Measurements from ENCODE around the gene LARGE1.

LARGE1 gene

DNA sequence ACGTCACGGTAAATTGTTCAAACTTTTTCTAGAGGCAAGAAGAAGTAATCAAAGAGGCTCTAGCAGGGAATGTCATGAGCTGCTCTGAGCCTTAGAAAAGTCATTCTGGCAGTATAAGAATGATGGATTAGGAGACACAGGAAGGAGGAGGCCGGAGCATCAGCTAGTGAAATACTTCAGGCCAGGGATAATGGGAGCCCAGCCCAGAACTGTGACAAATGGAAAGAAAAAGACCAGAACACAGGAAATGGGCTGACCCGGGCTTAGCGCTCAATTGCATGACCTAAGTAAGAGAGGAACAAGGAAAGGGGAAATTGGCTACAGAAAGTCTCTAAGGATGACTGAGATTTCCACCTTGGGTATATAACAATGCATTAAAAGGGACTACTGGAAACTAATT, 108.6 kb downstream of the LARGE1 start:
- DNase-seq = no peak

DNA sequence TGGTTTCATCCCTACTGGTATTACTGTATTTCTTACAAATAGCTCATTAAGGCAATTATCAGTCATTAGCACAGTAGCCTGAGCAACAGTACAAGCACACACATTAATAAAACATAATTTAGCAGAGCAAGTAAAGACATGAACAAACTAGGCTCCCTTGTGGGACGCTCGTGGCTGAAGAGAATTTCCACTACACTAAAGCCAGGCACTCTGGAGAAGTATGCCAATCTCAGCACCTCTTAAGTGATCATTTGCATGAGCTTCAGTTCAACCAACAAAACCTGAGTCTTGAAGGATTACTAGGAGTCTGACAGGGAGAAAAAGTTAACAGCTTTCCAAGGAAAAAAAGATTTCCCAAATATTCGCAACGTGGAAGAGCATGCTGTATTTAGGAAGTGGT, 109.1 kb downstream of the LARGE1 start:
- DNase-seq = no peak

DNA sequence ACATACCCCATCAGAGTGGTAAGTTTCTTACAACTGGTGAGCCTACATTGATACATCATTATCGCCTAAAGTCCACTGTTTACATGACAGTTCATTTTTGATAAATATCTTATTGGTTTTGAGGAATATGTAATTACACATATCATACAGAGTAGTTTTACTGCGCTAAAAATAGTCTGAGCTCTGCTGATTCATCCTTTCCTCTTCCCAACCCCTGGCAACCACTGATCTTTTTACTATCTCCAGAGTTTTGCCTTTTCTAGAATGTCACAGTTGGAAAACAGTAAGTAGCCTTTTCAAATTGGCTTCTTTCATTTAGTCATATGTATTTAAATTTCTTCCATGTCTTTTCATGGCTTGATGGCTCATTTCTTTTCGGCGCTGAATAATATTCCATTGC, 112.8 kb downstream of the LARGE1 start:
- no peak for DNase-seq

DNA sequence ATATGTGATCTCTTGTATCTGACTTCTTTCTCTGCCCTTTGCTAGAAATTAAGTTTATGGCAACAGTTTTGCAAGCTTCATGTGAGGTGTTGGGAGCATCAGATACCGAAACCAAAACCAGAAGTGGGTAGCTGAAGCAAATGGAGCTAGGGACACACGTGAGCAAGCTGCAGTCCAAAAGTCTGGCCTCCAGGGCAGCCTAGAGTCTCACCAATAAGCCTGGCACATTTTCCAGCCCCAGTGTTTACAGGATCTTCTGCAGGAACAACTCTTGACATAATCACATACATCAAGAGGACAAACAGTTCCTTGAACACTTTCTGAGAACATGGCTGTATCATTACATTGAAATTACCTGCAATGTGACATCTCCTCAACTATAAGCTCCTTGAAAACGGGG, 114.1 kb downstream of the LARGE1 start:
- no peak for DNase-seq

DNA sequence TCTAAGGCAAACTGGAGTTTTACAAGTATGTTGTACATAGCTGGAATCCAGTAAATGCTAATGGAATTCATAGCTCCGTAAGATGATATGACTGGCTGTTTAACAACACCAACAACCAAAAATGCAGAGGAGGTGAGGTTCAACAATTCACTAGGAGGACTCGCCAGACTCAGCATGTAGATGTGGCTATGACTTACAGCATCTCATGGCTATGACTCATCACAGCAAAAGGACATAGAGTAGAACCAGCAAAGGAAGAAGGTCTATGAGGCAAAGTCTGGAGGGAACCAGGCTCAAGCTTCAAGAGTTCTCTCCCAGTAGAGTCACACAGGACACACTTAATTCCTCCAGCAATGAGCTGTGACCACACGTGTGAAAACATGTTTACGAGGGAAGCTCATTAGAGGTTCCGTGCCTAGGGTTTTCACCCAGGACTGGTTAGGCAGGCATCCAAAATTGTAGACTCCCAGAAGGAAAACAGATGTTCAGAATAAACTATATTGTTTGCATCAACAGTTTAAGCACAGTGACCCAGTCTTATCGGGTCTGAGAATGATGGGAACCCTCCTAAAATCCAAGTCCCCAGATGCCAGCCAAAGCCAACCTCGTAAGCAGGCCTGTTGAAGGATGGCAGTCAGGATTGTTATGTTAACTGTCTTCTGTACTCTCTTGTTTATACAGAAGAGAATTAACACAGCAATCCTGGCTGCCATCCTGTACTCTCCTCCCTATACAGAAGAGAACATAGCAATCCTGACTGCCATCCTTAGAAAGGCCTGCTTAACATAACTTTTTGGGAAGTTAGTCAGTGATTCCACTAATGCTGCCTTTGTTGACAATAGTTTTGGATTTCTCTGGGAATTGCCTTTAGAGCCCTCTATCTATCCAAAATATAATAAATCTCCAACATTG, 116.6 kb downstream of the LARGE1 start:
- DNase-seq = no peak

DNA sequence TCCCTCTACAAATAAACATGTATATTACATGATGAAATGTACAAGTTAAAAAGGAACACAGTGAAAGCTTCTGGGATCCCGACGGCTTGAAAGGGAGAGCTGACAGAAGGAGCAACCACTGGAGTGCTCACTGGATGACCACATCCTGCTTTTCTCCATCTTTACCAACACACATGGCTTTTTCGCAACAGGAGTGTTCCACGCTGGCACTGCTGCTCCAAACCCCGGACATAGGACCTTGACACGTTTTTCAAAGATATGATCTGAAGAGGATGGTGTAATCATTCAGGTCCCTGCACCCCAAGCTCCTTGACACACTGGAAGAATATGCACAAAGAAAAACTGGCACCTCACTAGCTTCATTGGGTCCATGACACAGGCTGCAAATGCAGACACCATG, 121.9 kb downstream of the LARGE1 start:
- no peak for DNase-seq

DNA sequence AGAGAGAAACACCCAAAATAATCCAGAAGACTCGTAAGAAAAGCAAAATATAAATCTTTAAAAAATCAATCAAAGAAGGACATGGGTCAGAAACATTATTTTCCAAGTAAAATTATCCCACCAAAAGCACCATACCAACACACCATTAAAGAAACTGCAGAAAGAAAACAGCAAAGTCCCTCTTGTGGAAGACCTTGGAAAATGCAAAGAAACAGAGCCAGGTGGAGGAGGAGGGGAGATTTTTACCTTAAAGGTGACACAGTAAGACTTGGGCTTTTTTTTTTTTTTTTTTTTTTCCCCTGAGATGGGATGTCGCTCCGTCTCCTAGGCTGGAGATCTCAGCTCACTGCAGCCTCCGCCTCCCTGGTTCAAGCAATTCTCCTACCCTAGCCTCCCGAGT, 123.8 kb downstream of the LARGE1 start:
- DNase-seq = no peak

DNA sequence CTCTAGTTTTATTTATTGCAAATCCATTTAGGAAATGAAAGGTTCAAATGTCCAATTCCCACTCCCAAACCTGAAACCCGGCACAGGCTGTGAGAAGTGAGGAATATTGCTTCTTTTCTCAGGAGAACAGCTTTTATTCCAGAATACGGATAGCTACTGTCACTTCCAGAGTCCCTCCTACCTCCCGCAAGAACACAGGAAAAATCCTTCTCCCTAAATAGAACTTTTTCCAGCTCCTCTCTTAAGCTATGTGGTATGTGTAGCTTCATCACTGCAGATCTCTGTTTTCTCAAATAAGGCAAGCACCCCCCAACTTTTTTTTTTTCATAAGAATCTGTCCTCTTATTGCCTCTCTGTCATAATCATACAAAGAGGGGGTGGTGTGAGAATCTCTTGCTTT, 126.8 kb downstream of the LARGE1 start:
- no peak for DNase-seq

DNA sequence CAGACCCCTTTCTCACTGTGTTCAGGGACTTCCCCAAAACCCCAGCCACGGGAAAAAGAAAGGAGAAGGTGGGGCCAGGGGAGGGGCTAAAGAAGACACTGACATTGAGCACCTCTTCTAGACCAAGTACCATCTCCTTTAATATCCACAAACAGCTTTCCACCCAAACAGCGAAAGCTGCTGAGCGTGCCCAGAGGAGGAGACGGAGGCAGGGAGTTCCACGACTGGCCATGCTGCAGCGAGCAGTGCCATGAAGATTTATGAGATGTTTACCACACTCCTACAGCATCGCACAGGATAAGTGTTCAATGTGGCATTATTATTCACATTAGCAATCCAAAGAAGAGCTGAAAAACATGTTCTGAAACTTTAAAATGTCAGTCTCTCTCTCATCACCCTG, 127.4 kb downstream of the LARGE1 start:
- no peak for DNase-seq

DNA sequence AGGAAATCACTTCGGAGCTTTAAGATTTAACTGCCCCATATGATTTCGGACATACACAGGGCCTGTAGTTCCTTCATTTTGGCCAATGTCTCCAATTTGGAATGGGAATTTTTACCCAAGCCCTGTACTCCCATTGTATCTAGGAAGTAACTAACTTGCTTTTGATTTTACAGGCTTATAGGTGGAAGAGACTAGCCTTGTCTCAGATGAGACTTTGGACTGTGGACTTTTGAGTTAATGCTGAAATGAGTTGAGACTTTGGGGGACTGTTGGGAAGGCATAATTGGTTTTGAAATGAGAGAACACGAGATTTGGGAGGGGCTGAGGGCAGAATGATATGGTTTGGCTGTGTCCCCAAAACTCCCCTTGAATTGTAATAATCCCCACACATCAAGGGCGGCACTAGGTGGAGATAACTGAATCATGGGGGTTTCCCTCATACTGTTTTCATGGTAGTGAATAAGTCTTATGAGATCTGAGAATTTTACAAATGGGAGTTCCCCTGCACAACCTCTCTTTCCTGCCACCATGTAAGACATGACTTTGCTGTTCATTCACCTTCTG, 130.5 kb downstream of the LARGE1 start:
- DNase-seq = no peak

DNA sequence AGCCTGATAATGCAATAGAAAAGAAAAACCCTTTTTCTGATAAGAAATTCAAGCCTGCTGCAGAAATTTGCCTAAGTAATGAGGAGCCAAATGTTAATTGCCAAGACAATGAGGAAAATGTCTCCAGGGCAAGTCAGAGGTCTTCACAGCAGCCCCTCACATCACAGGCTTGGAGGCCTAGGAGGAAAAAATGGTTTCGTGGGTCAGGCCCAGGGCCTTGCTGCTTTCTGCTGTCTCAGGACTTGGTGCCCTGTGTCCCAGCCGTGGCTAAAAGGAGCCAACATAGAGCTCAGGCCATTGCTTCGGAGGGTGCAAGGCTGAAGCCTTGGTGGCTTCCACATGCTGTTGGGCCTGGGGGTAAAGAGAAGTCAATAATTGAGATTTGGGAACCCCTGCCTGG, 131.3 kb downstream of the LARGE1 start:
- no peak for DNase-seq

DNA sequence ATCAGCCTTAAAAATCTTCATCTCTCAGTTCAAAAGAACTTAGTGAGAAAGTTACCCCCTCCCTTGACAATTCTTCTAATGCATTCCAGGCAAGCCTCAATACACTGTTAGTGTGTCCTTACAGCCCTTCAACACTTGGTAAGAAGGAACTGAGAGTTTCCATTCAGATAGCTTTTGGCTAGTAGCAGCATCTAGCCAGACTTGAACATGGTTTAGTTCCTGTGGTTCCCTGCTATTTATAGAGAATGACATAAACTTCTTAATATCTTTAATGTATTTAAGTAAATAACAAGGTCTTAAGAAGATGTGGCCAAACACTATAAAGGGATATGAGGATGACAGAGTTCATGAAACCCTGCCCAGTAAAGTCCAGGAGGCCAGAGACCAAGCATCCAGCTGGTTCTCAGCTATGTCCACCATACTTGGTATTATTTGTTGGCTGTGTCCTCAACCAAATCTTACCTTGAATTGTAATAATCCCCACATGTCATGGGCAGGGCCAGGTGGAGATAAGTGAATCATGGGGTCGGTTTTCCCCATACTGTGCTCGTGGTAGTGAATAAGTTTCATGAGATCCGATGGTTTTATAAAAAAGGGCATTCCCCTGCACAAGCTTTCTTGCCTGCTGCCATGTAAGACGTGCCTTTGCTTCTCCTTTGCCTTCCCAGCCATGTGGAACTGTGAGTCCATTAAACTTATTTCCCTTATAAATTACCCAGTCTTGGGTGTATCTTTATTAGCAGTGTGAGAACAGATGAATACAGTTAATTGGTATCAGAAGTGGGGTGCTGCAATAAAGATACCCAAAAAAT, 132.4 kb downstream of the LARGE1 start:
- DNase-seq = no peak

DNA sequence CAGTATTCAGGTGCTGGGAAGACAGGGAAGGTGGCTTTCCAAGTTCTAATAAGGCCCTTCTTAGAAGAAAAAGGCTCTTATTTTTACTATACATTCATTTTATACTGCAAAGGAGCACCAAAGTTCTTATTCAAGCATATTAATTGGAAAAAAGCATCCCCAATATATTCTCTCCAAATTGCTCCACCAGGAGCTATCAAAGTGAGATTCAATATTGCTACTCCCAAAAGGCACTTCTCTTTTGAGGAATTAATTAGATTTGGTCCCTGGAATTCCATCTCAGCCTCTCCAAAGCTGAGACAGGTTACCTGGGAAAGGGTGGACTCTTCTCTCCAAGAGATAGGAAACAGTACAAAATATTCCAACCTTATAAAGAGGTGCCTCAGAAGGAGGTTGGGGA, 134.1 kb downstream of the LARGE1 start:
- DNase-seq = no peak

DNA sequence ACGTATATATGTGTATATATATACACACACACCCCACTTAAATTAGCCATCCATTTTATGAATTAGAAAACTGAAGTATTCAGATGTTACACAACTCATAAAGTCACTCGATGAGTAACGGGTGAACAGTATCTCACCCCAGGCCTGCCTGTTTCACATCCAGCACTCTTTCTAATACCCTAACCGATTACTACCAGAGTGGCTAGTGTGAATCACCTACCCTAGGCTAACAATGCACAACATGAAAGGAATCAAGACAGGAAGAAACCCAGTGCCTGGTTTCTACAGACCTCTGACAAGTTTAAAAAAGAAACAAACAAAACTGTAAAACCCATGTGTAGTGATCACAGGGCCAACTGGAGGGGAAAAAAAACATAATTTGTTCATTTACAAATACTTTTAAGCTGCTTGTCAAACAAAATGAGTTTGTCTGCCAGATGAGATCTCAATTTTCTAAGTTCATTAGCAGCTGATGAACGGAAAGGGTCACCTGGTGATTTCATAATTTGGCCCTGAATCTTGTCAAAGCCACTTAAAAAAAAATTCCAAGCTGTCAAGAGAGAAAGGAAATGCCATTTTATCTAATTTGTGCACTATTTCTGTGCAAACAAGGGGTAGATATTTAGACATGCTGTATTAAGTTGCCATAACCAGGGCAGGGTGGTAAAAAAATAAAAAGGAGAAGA, 134.8 kb downstream of the LARGE1 start:
- no peak for DNase-seq

DNA sequence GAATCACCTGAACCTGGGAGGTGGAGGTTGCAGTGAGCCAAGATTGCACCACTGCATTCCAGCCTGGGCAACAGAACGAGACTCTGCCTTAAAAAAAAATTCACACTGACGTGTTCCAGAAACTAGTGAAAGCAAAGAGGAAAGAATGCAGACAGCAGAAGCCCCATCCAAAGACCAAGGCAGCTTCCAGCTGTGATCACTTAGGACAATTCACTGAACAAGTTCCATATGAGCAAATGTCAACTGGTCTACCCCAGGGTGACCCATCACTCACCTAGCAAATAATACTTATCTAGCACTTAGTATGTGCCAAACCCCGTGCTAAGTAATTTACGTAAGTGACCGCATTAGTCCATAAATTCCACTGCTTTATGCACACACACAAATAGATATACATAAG, 138.9 kb downstream of the LARGE1 start:
- DNase-seq = no peak

DNA sequence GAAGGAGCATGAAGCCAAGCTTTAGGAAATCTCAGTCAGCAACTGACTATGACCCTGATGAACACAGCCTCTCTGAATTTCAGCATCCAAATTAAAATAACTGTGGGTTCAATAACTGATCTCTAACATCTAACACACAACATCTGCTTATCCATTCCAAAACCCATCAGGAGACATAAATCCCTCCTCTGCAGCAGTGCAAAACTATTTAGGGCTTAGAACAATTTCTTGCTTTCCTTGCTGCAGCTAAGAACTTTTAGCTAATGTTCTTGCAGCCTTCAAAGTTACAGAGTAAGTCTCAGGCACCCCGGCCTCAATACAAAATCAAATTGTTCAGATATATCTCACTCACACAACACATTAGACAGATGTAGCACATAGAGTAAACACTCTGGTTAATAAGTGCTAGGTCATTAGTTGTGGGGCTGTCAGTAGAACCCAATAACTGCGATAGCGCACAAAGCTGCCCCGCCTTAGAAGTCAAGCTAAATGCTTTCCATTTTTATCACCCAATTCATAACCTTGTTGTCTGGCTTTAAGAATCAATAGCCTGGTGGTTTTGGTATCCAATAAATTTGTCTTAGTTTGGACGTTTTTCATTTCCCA, 139.6 kb downstream of the LARGE1 start:
- DNase-seq = no peak

DNA sequence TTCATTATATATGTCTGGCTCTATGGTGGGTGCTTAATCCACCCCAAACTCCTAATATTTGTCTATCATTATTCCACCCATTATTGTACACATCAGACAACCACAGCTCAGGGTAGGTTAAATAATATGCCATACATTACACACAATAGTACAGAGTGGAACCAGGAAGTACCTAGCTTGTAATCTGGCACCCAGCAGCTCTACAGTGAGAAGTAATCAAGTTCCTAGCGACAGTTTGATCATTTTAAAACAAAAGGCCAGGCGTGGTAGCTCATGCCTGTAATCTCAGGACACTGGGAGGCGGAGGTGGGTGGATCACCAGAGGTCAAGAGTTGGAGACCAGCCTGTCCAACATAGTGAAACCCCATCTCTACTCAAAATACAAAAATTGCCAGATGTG, 141.0 kb downstream of the LARGE1 start:
- DNase-seq = no peak

DNA sequence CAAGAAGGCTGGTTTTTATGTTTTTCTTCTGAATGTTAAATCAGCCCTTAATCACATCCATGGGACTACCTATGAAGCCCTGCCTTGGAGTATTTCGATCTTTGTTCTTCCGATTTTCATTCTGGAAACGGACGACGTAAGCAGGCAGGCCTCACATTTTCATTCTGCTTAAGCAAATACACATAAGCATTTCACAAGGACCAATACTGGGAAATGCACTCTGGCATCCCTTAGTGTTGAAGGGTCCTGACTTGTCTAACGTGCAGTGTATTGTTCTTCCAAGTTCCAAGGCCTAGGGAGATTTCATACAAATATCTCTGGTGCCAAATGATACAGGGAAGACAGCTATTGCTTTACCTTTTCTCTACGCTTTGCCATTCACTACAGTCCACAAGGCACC, 143.8 kb downstream of the LARGE1 start:
- no peak for DNase-seq

DNA sequence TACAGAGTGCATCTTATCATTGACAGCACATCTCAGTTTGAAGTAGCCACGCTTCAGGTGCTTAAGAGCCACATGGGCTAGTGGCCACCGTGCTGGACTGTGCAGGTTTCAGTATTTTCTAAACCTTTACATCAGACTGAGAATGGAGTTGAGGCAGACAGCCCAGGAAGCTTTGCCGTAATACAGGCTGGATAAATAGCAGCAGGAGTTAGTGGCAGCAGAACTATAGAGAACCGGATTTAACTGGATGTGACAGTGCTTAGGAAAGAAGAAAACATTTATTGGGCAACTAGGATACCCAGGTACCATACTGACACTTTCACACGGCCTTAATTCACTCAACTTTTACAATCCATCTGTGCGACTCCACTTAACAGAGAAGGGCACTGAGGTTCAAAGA, 145.5 kb downstream of the LARGE1 start:
- DNase-seq = no peak

DNA sequence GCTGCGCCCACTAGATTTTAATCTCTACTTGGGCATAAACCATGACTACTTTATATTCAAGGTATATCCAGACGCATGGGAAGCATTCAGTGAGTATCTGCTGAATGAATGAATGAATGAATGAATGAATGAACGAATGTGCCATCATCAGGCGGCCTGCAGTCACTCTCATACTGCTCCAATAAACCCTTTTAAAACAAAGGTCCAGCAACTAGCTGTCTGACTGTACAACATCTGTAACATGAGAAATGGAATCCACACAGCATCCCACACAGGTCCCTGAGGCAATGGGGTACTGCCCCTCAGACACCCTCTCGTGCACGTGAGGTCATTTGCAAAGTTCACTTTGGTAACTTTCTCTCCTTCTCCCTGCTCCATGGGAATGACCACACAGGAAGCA, 147.5 kb downstream of the LARGE1 start:
- DNase-seq = no peak

DNA sequence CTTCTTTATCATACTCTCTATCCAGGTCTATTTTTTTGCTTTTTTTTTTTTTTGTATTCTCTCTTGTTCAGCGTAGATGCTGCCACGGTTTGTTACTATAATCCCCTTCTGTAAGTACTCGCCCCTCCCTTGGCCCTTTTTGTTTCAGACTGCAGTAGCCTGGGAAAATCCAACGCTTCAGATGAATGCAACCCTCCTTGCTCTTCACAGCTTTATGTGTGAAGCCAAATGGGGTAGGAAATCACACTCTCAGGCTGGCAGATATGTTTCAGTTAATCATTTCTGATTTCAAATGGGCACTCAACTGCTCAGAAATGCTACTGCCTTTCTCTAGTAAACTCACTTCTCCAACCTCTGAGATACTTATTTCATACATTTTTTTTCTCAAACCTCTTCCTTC, 149.1 kb downstream of the LARGE1 start:
- no peak for DNase-seq

DNA sequence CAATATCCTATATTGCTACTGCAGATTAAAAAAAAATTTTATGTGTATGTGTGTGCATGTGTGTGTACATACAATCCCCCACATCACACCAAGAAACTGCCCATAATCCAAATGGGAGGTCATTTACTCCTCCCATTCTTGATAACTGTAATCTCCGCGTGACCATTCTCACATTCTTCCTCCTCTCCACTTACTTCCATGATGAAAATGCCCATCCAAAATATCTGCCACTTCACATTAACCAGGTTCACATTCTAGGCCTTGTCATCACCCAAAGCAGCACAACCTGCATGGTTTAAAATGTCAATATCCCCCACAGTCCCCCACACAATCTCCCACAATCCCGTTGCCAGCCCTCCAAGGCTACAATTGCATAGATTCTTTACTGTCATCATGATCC, 149.6 kb downstream of the LARGE1 start:
- no peak for DNase-seq

DNA sequence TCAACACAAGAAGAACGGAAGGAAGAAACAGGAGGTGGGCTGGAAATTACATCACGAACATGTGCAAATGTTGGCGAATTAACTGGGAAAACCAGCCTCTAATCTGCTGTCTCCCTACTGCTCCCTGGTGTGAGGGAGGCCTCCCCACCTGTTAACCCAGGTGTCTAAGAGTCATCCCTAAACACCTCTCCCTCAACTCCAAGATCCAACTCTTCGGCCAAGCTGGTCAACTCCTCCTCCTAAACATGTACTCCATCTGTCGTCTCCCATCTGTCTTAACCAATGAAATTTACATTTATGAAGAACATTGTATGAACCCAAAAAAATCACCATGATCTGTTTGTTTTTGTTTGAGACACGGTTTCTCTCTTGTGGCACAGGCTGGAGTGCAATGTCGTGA, 154.2 kb downstream of the LARGE1 start:
- DNase-seq = no peak

All from bone marrow (tissue), 2 donors.